A673 (cell line): ENCODE results near the gene STAP2. TPM values are rescaled to one million over a fixed set of nuclear protein-coding genes. Genes with fewer than 3 reads are reported as not detected.

Source experiments
- BruUV-seq: library from RNA; stranded (reverse); fragments of 400-500 nt; replicated peaks from 2 replicates; lab custom pipeline; 2021; lab: Mats Ljungman, UMichigan
- CTCF ChIA-PET: fragments of 300-600 bp; sonication (Branson Sonifier 250); formaldehyde crosslinking; loops from one replicate; lab custom pipeline; 2022; ENCODE audit warnings: antibody characterized with exemption; lab: Charles Lee
- POLR2A ChIA-PET: fragments of 300-600 bp; sonication (Branson Sonifier 250); formaldehyde crosslinking; loops from one replicate; lab custom pipeline; 2022; ENCODE audit warnings: antibody characterized with exemption; ENCODE audit not compliant: low non-redundant PET; lab: Charles Lee
- DNase-seq: peaks from one replicate; pipeline ENCODE4 v3.0.0-alpha.2; 2015; ENCODE audit warnings: low spot score
- H3K27ac ChIP-seq: fragments of 200-600 bp; sonication (generic); 2 replicates; pipeline ENCODE4 v1.5.1; 2016; ENCODE audit warnings: mixed run types, low read depth, mild to moderate bottlenecking, mixed read lengths, antibody characterized with exemption, low read length; ENCODE audit not compliant: poor library complexity, severe bottlenecking
- H3K27me3 ChIP-seq: fragments of 200-600 bp; sonication (generic); replicated peaks from 2 replicates; pipeline ENCODE4 v1.6.1; 2017; ENCODE audit warnings: mixed run types, low read depth, mild to moderate bottlenecking, mixed read lengths, antibody characterized with exemption, low read length; ENCODE audit not compliant: insufficient read depth, poor library complexity
- H3K36me3 ChIP-seq: fragments of 200-600 bp; sonication (generic); 2 replicates; pipeline ENCODE4 v1.6.1; 2016; ENCODE audit warnings: mixed run types, mild to moderate bottlenecking, mixed read lengths, antibody characterized with exemption, low read length; ENCODE audit not compliant: insufficient read depth, poor library complexity, severe bottlenecking
- H3K4me1 ChIP-seq: fragments of 200-600 bp; sonication (generic); 2 replicates; pipeline ENCODE4 v1.6.1; 2017; ENCODE audit warnings: mixed run types, mild to moderate bottlenecking, mixed read lengths, antibody characterized with exemption, low read length; ENCODE audit not compliant: insufficient read depth, poor library complexity, severe bottlenecking
- H3K4me3 ChIP-seq: fragments of 200-600 bp; sonication (generic); 2 replicates; pipeline ENCODE4 v1.5.1; 2016; ENCODE audit warnings: low read depth, mixed run types, mild to moderate bottlenecking, mixed read lengths, low read length; ENCODE audit not compliant: poor library complexity, severe bottlenecking
- H3K9me3 ChIP-seq: fragments of 200-600 bp; sonication (generic); 2 replicates; pipeline ENCODE4 v1.6.1; 2016; ENCODE audit warnings: mixed run types, low read depth, mild to moderate bottlenecking, mixed read lengths, antibody characterized with exemption, low read length; ENCODE audit not compliant: poor library complexity, severe bottlenecking
- CTCF ChIP-seq: fragments of 300-800, 200-600 bp; sonication (generic); conservative IDR thresholded peaks from 2 replicates; pipeline ENCODE4 v1.5.1; 2017; ENCODE audit warnings: low read depth, mild to moderate bottlenecking, antibody characterized with exemption, low read length, moderate library complexity, mixed read lengths
- EZH2 ChIP-seq: fragments of 200-600 bp; sonication (generic); IDR thresholded peaks from 2 replicates; pipeline ENCODE4 v1.6.1; 2017; ENCODE audit warnings: borderline replicate concordance, low read depth, mild to moderate bottlenecking, mixed read lengths, antibody characterized with exemption, low read length; ENCODE audit not compliant: poor library complexity, severe bottlenecking
- intact Hi-C: fragments of 100-400 bp; cut with micrococcal nuclease; formaldehyde crosslinking; loops from one replicate; pipeline ENCODE4 v1.10.0; 2022; ENCODE audit not compliant: unreplicated experiment
- total RNA-seq: library from RNA; stranded (reverse); gene quantifications from 2 replicates; pipeline ENCODE4 v1.2.3, GENCODE V29; 2021

STAP2 gene
- total RNA-seq, 1 experiment from 2014 or later: 2.0 TPM

- ChIA-PET POLR2A (no interaction called here), CTCF (no interaction called here)
- no peaks in the 10 kb centered on the region for H3K9me3 ChIP-seq
- H3K27me3 ChIP-seq: no peaks in the 10 kb centered on the region
- intact Hi-C loops: no loop called here
- no TSS peak for BruUV-seq
- no peaks in the 10 kb centered on the region for H3K36me3 ChIP-seq
- no peak for DNase-seq
- H3K4me3 ChIP-seq: no peak overlapping the region
- TF ChIP-seq CTCF (no peak), EZH2 (no peak)
- no peaks in the 10 kb centered on the region for H3K4me1 ChIP-seq
- H3K27ac ChIP-seq: no peak overlapping the region
Measured at GRCh38 chr19:4347521-4347920, 8.9 kb upstream of the STAP2 start.

- no TSS peak for BruUV-seq
- no peak for TF ChIP-seq EZH2
- TF ChIP-seq CTCF: no peak
- CTCF ChIA-PET: no interaction called here
Measured at GRCh38 chr19:4346020-4346383, 7.4 kb upstream of the STAP2 start.

GRCh38 chr19:4345342-4346019, 6.9 kb upstream of the STAP2 start:
- H3K4me1 ChIP-seq: no peaks in the 10 kb centered on the region
- BruUV-seq: TSS peak; percentile 45
- intact Hi-C loops: no loop called here
- DNase-seq: no peak
- no peak overlapping the region for H3K4me3 ChIP-seq
- H3K36me3 ChIP-seq: no peaks in the 10 kb centered on the region
- TF ChIP-seq CTCF (no peak), EZH2 (no peak)
- POLR2A ChIA-PET: no interaction called here
- H3K27me3 ChIP-seq: no peaks in the 10 kb centered on the region
- no peak overlapping the region for H3K27ac ChIP-seq
- CTCF ChIA-PET: no interaction called here
- no peaks in the 10 kb centered on the region for H3K9me3 ChIP-seq

More at GRCh38 chr19:4346020-4346383, 7.4 kb upstream of the STAP2 start:
- Histone ChIP-seq H3K4me1 (no peaks in the 10 kb centered on the region), H3K27ac (no peak overlapping the region), H3K9me3 (no peaks in the 10 kb centered on the region), H3K4me3 (no peak overlapping the region), H3K27me3 (no peaks in the 10 kb centered on the region), H3K36me3 (no peaks in the 10 kb centered on the region)
- DNase-seq: no peak
- intact Hi-C loops: no loop called here
- POLR2A ChIA-PET: no interaction called here
